Measurements from ENCODE around the gene CDK2.
A peak's percentile ranks its signal among the peaks of the same experiment; 100 is the strongest.

Gene CDK2

GRCh38 chr12:55935738-55936151 is 30.9 kb upstream of the CDK2 start:
- Mint-ChIP-seq H3K9me3 (no peaks in the 10 kb centered on the region), H3K4me3 (no peak overlapping the region), H3K27me3 (ENCODE audit: low read depth) (peaks cover 44% of the 10 kb centered on the region), H3K27ac (no peak overlapping the region), H3K4me1 (peaks cover 16% of the 10 kb centered on the region), H3K36me3 (ENCODE audit: low read depth) (no peaks in the 10 kb centered on the region)
- no peak for TF ChIP-seq CTCF (IDR thresholded peaks at IDR 0.05; ENCODE audit: unreplicated experiment in 3 of 3)

- no peak for TF ChIP-seq CTCF (IDR thresholded peaks at IDR 0.05; ENCODE audit: unreplicated experiment in 3 of 3)
- H3K27ac Mint-ChIP-seq: no peak overlapping the region
- H3K36me3 Mint-ChIP-seq (ENCODE audit: low read depth): peaks cover 4% of the 10 kb centered on the region
- no peaks in the 10 kb centered on the region for H3K4me1 Mint-ChIP-seq
- peaks cover 34% of the 10 kb centered on the region for H3K27me3 Mint-ChIP-seq (ENCODE audit: low read depth)
- H3K9me3 Mint-ChIP-seq: no peaks in the 10 kb centered on the region
- no peak overlapping the region for H3K4me3 Mint-ChIP-seq
Observed at GRCh38 chr12:55937981-55938380, 28.6 kb upstream of the CDK2 start.

GRCh38 chr12:55938826-55939501 is 27.7 kb upstream of the CDK2 start:
- H3K27ac Mint-ChIP-seq: no peak overlapping the region
- no peaks in the 10 kb centered on the region for H3K4me1 Mint-ChIP-seq
- no peak for TF ChIP-seq CTCF (IDR thresholded peaks at IDR 0.05; ENCODE audit: unreplicated experiment in 3 of 3)
- H3K36me3 Mint-ChIP-seq (ENCODE audit: low read depth): peaks cover 4% of the 10 kb centered on the region
- no peak overlapping the region for H3K4me3 Mint-ChIP-seq
- peaks cover 25% of the 10 kb centered on the region for H3K27me3 Mint-ChIP-seq (ENCODE audit: low read depth)
- H3K9me3 Mint-ChIP-seq: no peaks in the 10 kb centered on the region

GRCh38 chr12:55940065-55940732 is 26.4 kb upstream of the CDK2 start:
- peaks cover 15% of the 10 kb centered on the region for H3K27me3 Mint-ChIP-seq (ENCODE audit: low read depth)
- peak overlapping the region in 1 of 3 experiments; percentile 53 for H3K4me3 Mint-ChIP-seq
- no peaks in the 10 kb centered on the region for H3K9me3 Mint-ChIP-seq
- peak; percentile 80 to 85 (median 85) for TF ChIP-seq CTCF (IDR thresholded peaks at IDR 0.05; ENCODE audit: unreplicated experiment in 3 of 3)
- no peaks in the 10 kb centered on the region for H3K4me1 Mint-ChIP-seq
- no peak overlapping the region for H3K27ac Mint-ChIP-seq
- H3K36me3 Mint-ChIP-seq (ENCODE audit: low read depth): peaks cover 4% of the 10 kb centered on the region

GRCh38 chr12:55942055-55942454 is 24.6 kb upstream of the CDK2 start:
- Mint-ChIP-seq H3K27ac (no peak overlapping the region), H3K27me3 (ENCODE audit: low read depth) (peaks cover 5% of the 10 kb centered on the region), H3K9me3 (no peaks in the 10 kb centered on the region), H3K4me1 (no peaks in the 10 kb centered on the region), H3K36me3 (ENCODE audit: low read depth) (peaks cover 4% of the 10 kb centered on the region), H3K4me3 (no peak overlapping the region)
- no peak for TF ChIP-seq CTCF (IDR thresholded peaks at IDR 0.05; ENCODE audit: unreplicated experiment in 3 of 3)
